ENCODE data around the gene BTBD16. TPM values are rescaled to one million over a fixed set of nuclear protein-coding genes. Genes with fewer than 3 reads are reported as not detected.

BTBD16 gene
- polyA plus RNA-seq, 3 donors from 2014 or later: not detected

DNA sequence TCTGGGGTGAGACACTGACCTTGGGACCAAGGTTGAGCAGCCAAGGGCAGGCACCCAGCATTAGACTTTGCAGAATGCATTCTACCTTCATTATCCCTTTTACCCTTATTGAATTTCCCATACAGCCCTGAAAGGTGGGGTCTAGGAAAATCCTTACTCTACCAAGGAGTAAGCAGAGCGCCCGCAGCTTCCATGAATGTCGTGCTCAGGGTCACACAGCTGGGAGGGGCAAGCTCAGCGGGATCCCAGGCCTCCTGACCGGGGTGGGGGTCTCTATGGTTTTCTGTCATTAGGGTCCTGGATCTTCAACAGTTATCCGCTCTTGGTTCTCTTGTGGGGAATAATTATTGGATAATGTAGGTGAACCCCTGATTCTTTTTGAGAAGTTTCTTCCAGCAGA lies 30.7 kb upstream of the BTBD16 start:
- Mint-ChIP-seq H3K27ac (no peak overlapping the region), H3K4me1 (no peaks in the 10 kb centered on the region), H3K36me3 (no peaks in the 10 kb centered on the region), H3K4me3 (no peak overlapping the region), H3K9me3 (no peaks in the 10 kb centered on the region), H3K27me3 (ENCODE audit: low read depth in 3 of 3) (peaks cover 3 to 9% (median 8%) of the 10 kb centered on the region in 3 donors)
- DNase-seq: no peak

DNA sequence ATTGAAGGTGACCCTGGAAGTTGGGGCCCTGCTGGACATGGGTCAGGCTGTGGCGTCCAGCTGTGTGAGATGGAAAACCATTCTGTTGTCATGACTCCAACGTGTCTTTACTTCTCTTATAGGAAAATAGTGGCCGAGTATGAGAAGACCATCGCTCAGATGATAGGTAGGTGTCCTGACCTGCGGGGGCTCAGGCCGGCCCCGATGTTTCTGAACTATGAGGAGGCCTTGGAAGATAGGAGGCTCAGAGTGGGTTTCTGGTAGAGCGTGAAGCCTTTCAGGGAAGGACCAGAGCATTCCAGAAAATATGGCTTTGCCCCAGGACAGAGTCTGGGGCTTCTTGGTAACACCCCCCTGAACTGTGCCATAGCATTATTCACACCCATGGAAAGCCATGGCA lies 29.3 kb upstream of the BTBD16 start:
- no peak overlapping the region for H3K4me3 Mint-ChIP-seq
- no peaks in the 10 kb centered on the region for H3K9me3 Mint-ChIP-seq
- no peaks in the 10 kb centered on the region for H3K36me3 Mint-ChIP-seq
- H3K4me1 Mint-ChIP-seq: no peaks in the 10 kb centered on the region
- H3K27ac Mint-ChIP-seq: no peak overlapping the region
- H3K27me3 Mint-ChIP-seq (ENCODE audit: low read depth in 3 of 3): peaks cover 3 to 9% (median 3%) of the 10 kb centered on the region in 3 donors
- DNase-seq: no peak

DNA sequence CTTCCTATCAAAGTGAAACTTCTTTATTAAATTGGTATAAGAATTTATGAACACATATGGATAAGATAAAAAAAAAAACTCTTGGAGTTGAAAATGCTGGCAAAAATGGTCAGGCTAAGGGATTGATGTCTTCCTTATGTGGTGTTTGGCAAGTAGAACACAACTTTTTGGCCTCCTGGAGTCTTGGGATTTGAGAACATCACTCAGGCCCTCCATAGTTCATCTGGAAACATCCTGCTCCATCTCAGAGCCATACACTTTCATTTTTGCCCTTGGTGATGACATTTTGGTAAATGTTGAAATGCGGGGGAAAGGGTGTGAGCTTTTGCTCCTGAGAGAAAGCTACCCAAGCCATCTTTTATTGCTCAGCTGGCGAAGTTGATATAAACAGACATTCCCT lies 27.5 kb upstream of the BTBD16 start:
- Mint-ChIP-seq H3K27me3 (ENCODE audit: low read depth in 3 of 3) (peaks cover 3 to 9% (median 3%) of the 10 kb centered on the region in 3 donors), H3K4me3 (no peak overlapping the region), H3K9me3 (no peaks in the 10 kb centered on the region), H3K27ac (no peak overlapping the region), H3K4me1 (no peaks in the 10 kb centered on the region), H3K36me3 (no peaks in the 10 kb centered on the region)
- DNase-seq: no peak

DNA sequence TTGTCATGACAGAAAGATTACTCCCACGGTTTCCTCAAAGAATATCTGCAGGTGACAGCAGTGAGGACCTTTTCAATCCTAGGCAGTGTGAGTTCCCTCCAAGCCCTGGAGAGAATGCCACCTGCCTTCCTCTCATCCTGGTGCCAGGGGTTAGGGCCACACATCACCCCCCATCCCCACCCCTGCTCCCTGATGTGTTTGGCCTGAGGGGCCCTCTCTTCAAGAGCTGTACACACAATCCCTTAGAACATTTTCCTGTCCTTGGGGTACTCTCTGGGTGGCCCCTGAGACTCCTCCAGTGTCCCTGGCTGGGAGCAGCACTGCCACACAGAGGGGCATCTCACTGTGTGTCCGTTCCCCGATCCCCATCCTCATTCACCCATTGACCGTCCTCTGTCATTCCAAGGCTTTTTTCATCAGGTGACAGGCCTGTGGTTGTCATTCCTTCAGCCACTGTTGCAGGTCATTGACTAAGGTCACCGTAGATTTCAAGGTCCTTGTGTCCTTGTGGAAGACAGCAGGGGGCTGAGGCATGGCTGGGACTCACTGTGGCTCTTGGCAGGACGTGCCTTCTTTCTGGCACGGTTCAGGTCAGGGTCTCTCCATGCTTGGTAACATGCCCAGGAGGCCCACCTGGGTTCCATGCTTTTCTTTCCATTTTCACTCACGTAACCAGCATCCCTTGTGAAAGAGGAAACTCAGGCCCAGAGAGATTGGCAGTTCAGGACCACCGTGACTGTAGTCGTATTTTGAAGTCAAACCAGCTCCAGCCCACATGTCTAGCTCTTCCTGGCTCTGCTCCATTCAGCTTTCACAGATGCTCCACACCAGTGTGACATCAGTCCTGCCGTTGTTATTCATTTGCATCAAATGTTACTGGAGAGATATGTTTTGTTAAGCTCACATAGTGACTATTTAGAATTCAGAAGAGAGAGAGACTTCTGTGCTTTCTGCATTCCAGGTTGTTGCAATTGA lies 26.8 kb upstream of the BTBD16 start:
- no peaks in the 10 kb centered on the region for H3K9me3 Mint-ChIP-seq
- H3K4me3 Mint-ChIP-seq: no peak overlapping the region
- H3K4me1 Mint-ChIP-seq: no peaks in the 10 kb centered on the region
- no peak overlapping the region for H3K27ac Mint-ChIP-seq
- DNase-seq: no peak
- peaks cover 3 to 6% (median 5%) of the 10 kb centered on the region in 3 donors for H3K27me3 Mint-ChIP-seq (ENCODE audit: low read depth in 3 of 3)
- H3K36me3 Mint-ChIP-seq: no peaks in the 10 kb centered on the region

DNA sequence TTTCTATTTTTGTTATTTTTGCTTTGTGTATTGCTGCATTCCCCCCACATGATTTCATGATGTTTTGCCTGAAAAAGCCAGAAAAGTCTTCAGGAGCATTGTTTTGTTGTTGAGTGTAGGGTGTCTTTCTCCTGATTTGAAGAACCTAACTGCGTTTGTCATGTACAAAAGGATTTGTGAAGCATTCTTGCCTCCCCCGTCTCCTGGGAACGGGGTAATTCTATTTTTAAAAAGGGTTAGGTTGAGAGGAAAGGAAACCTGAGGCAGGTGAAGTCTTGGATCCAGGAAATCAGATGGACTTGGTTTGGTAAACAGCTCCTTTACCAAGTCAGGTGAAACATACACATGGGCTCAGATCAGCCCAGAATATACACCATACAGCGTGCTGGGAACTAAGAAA lies 26.0 kb upstream of the BTBD16 start:
- H3K4me1 Mint-ChIP-seq: no peaks in the 10 kb centered on the region
- H3K27me3 Mint-ChIP-seq (ENCODE audit: low read depth in 3 of 3): peaks cover 3 to 6% (median 3%) of the 10 kb centered on the region in 3 donors
- no peaks in the 10 kb centered on the region for H3K36me3 Mint-ChIP-seq
- DNase-seq: no peak
- no peak overlapping the region for H3K4me3 Mint-ChIP-seq
- H3K27ac Mint-ChIP-seq: no peak overlapping the region
- no peaks in the 10 kb centered on the region for H3K9me3 Mint-ChIP-seq

DNA sequence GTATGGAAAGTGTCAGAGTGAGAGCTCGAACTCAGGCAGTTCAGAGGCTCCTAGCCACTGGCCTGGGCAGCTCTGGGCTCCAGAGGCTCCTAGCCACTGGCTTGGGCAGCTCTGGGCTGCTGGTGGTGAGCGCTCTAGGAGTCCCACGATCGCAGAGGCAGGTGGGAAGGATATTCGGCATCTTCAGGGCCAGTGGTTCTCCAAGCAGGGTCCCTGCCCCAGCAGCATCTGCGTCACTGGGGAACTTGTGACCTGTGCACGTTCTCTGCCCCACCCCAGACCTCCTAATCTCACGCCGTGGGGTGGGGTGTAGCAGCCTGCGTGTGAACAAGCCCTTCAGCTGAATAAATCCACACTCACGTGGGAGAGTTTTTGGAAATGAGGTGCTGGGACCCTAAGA lies 25.2 kb upstream of the BTBD16 start:
- Mint-ChIP-seq H3K4me3 (no peak overlapping the region), H3K9me3 (no peaks in the 10 kb centered on the region), H3K4me1 (no peaks in the 10 kb centered on the region), H3K27me3 (ENCODE audit: low read depth in 3 of 3) (peaks cover 1 to 8% (median 3%) of the 10 kb centered on the region in 3 donors), H3K27ac (no peak overlapping the region), H3K36me3 (no peaks in the 10 kb centered on the region)
- DNase-seq: no peak

DNA sequence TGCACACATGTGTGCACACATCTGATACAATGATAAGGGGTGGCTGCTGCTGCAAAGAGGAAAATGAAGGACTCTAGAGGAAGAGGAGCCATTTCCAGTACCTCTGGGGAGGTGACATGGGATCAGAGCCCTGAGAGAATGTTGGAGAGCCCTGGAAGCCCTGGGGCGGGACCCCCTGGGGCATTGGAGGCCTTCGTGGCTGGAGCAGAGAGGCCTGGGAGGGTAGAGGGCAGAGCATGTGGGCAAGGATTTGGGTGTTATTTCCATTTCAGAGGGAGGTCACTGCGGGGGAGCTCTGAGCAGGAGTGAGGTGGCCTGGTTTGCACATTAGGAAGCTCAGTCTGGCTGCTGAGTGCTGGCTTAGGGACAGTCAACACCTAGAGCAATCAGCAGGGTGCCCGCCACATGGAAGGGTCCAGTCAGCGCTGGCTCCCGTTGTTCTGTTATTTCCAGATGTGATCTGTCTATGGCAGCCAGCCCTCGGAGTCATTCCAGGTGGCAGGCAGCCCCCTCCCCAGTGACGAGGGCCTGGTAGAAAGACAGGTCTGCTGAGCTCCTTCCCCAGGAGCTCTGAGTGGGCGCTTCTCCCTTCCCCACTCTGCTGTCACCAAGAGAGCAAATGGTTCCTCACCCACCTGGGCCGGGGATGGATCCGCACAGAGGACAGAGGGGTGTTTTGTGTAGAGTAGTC lies 24.1 kb upstream of the BTBD16 start:
- Mint-ChIP-seq H3K4me3 (no peak overlapping the region), H3K9me3 (no peaks in the 10 kb centered on the region), H3K36me3 (no peaks in the 10 kb centered on the region), H3K27ac (no peak overlapping the region), H3K4me1 (no peaks in the 10 kb centered on the region), H3K27me3 (ENCODE audit: low read depth in 3 of 3) (peaks cover 0 to 7% (median 1%) of the 10 kb centered on the region in 3 donors)
- DNase-seq: no peak

DNA sequence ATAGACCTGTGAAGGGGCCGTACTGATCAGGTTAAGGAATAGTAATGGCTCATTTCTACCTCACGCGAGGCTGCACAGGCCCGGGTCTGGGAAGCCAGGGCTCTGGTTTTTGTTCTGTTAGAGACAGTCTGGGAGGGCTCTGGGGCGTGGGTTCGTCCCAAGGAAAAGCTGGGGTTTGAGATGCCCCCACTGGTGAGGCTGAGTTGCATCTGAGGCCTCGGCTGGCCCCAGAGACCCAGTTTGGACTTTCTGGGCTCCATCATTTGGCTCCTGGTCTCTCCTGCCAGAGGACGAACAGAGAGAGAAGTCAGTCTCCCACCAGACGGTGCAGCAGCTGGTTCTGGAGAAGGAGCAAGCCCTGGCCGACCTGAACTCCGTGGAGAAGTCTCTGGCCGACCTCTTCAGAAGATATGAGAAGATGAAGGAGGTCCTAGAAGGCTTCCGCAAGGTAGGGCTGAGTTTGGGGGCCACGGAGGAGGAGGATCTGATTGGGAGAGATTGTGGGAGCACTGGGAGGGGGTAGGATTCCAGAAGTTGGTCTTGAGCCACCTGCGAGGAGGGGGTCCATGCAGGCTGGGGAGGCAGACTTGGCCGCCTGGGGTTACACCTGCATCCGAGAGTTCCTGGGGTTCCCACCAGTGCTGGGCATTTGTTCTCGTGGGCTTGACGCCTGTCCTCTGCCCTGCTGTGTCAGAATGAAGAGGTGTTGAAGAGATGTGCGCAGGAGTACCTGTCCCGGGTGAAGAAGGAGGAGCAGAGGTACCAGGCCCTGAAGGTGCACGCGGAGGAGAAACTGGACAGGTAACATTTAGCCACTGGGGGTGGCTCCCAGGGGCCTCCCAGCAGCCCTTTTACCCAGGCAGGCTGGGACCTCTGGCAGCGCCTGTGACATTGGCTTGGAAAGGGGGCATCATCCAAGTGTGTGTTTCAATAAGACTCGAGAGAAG lies 22.5 kb upstream of the BTBD16 start:
- Mint-ChIP-seq H3K27ac (no peak overlapping the region), H3K4me3 (no peak overlapping the region), H3K36me3 (no peaks in the 10 kb centered on the region), H3K27me3 (ENCODE audit: low read depth in 3 of 3) (peaks cover 0 to 5% (median 1%) of the 10 kb centered on the region in 3 donors), H3K9me3 (no peaks in the 10 kb centered on the region), H3K4me1 (no peaks in the 10 kb centered on the region)
- DNase-seq: no peak

DNA sequence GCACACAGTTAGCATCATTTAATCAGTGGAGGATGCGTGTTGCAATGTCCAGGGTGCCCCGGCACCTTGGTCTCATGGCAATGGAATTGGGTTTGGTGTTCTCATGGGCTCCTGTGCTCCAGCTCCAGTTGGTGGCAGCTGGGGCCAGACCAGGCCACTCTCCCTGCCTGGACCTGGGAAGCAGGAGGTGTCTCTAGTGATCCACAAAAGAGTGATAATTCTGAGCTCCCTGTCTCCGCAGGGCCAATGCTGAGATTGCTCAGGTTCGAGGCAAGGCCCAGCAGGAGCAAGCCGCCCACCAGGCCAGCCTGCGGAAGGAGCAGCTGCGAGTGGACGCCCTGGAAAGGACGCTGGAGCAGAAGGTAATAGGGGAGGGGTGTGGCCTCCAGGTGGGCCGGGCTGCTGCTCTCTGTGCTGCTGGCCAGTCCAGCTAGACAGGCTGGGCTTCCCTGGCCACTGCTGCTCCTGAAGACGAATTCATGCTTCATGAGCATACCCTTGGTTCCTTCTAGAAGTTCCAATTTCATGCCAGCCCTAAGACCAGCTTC lies 21.7 kb upstream of the BTBD16 start:
- no peaks in the 10 kb centered on the region for H3K36me3 Mint-ChIP-seq
- H3K4me1 Mint-ChIP-seq: no peaks in the 10 kb centered on the region
- no peaks in the 10 kb centered on the region for H3K9me3 Mint-ChIP-seq
- no peak overlapping the region for H3K4me3 Mint-ChIP-seq
- H3K27ac Mint-ChIP-seq: no peak overlapping the region
- DNase-seq: no peak
- H3K27me3 Mint-ChIP-seq (ENCODE audit: low read depth in 3 of 3): peaks cover 0 to 5% (median 1%) of the 10 kb centered on the region in 3 donors

DNA sequence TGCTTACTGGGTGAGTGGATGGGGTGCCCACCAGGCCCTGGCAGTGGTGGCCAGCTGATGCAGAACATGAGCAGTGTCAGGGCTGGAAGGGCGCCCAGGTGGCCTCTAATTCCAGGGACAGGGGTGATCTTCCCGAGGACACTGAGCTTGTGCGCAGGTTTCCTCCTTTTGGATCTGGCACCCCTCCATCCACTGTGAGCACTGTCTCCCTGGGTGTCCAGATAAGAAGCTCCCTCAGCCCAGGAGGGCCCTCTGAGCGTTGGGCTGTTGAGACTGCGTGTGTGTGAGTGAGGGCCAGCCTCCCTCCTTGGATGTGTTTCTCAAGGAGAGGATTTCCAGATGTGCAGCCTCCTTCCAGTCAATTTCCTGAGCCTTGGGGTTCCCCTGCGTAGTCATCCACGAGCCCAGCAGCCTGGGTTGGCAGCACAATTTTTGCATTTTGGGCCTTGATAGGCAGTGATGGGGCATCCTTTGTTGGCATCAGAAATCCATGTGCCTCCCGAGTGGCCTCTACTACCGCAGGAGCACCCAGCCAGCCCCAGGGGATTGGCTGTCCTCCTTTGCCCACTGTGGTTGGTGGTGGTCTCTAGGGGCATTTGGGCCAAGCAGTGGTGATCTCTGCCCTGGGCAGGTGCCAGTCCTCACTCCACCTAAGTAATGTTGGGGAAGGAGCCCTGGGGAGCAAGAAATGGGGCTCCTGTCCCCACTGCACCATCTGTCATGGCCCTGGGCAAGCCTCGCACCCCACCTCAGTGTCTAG lies 20.9 kb upstream of the BTBD16 start:
- Mint-ChIP-seq H3K4me3 (no peak overlapping the region), H3K4me1 (no peaks in the 10 kb centered on the region), H3K27ac (no peak overlapping the region), H3K36me3 (no peaks in the 10 kb centered on the region), H3K27me3 (ENCODE audit: low read depth in 3 of 3) (peaks cover 2 to 3% (median 2%) of the 10 kb centered on the region in 3 donors), H3K9me3 (no peaks in the 10 kb centered on the region)
- no peak for DNase-seq

DNA sequence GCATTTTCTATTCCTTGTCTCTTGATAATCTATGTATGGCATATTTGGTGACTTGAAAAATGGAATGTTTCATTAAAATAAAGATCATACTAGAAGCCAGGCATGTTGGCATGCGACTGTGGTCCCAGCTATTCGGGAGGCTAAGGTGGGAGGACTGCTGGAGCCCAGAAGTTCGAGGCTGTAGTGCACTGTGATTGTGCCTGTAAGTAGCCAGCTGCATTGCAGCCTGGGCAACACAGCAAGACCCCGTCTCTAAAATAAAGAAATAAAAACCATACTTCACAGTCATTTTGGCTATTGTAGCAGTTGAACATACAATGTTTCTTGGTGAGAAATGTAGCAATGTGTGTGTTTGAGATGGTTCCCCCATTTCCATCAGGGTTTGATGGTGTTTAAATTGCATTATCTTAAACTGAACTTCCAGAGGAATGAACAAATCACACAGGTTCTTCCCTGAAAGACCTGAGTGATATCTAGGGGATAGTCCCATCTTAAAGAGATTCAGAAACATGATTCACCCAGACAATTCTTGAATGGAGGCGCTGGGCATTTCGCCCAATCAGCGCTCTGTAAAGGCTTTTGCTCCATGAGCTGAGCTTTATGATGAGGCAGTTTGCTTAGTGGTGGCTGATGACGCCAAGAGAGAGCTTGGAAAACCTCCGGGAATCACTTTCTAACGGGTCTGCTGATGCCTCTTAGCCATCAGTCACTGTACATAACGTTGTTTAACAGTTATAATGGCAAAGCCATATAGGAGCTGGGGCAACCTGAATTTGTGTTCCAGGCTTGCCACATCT lies 19.4 kb upstream of the BTBD16 start:
- Mint-ChIP-seq H3K27ac (no peak overlapping the region), H3K4me3 (no peak overlapping the region), H3K9me3 (no peaks in the 10 kb centered on the region), H3K36me3 (no peaks in the 10 kb centered on the region), H3K4me1 (no peaks in the 10 kb centered on the region), H3K27me3 (ENCODE audit: low read depth in 3 of 3) (peaks cover 3 to 5% (median 3%) of the 10 kb centered on the region in 3 donors)
- DNase-seq: no peak

DNA sequence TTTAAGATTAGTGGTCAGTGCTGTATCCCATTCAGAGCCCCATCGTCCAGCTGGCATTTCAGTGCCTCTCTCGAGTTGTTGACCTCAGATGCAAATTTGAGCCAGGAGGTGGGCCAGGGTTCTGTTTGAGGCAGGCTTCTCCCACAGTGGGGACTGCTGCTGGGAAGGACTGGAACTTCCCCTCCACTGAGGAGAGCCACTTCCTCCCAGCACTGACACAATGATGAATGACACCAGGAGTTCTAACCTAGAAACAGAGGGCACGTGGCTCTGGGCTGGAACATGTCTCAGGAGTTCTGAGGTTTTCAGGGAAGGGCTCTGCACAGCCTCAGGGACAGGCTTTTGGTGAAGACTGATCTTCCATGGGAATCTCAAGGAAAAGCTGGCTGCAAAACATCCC lies 18.3 kb upstream of the BTBD16 start:
- no peak for DNase-seq
- Mint-ChIP-seq H3K4me3 (no peak overlapping the region), H3K4me1 (no peaks in the 10 kb centered on the region), H3K9me3 (no peaks in the 10 kb centered on the region), H3K27ac (no peak overlapping the region), H3K27me3 (ENCODE audit: low read depth in 3 of 3) (peaks cover 3 to 5% (median 5%) of the 10 kb centered on the region in 3 donors), H3K36me3 (no peaks in the 10 kb centered on the region)
